ENCODE data around the gene ADAMTSL1.

ADAMTSL1 gene

GRCh38 chr9:18666986-18667772 is 193.2 kb downstream of the ADAMTSL1 start:
- DNase-seq: no peak

- no peak for DNase-seq
Measured at GRCh38 chr9:18668944-18669343, 195.0 kb downstream of the ADAMTSL1 start.

GRCh38 chr9:18672706-18673105 is 198.8 kb downstream of the ADAMTSL1 start:
- no peak for DNase-seq

GRCh38 chr9:18673179-18673578 is 199.2 kb downstream of the ADAMTSL1 start:
- DNase-seq: no peak

GRCh38 chr9:18675332-18675731 is 201.4 kb downstream of the ADAMTSL1 start:
- DNase-seq: no peak

GRCh38 chr9:18675973-18676372 is 202.0 kb downstream of the ADAMTSL1 start:
- DNase-seq: no peak

- no peak for DNase-seq
Measured at GRCh38 chr9:18676525-18676924, 202.6 kb downstream of the ADAMTSL1 start.

- no peak for DNase-seq
Measured at GRCh38 chr9:18678821-18679590, 205.1 kb downstream of the ADAMTSL1 start.

- DNase-seq: no peak
Measured at GRCh38 chr9:18682907-18683306, 209.0 kb downstream of the ADAMTSL1 start.

- DNase-seq: no peak
Measured at GRCh38 chr9:18683312-18683711, 209.4 kb downstream of the ADAMTSL1 start.

- no peak for DNase-seq
Measured at GRCh38 chr9:18683851-18684250, 209.9 kb downstream of the ADAMTSL1 start.

GRCh38 chr9:18684593-18685317 is 210.8 kb downstream of the ADAMTSL1 start:
- DNase-seq: no peak

- DNase-seq: no peak
Measured at GRCh38 chr9:18688581-18689565, 214.9 kb downstream of the ADAMTSL1 start.

- no peak for DNase-seq
Measured at GRCh38 chr9:18689921-18690320, 216.0 kb downstream of the ADAMTSL1 start.

- no peak for DNase-seq
Measured at GRCh38 chr9:18692268-18692667, 218.3 kb downstream of the ADAMTSL1 start.

- DNase-seq: no peak
Measured at GRCh38 chr9:18692962-18693361, 219.0 kb downstream of the ADAMTSL1 start.

- no peak for DNase-seq
Measured at GRCh38 chr9:18694959-18695668, 221.2 kb downstream of the ADAMTSL1 start.

GRCh38 chr9:18698992-18699391 is 225.0 kb downstream of the ADAMTSL1 start:
- DNase-seq: no peak

GRCh38 chr9:18699764-18700163 is 225.8 kb downstream of the ADAMTSL1 start:
- DNase-seq: no peak

- no peak for DNase-seq
Measured at GRCh38 chr9:18700714-18701113, 226.8 kb downstream of the ADAMTSL1 start.

- DNase-seq: no peak
Measured at GRCh38 chr9:18703151-18703900, 229.4 kb downstream of the ADAMTSL1 start.

Data from activated CD4-positive, alpha-beta T cell treated with anti-CD3 and anti-CD28 coated beads for 48 hours (primary cell).